GM19099 (cell line): ENCODE results near the gene PRKCA.

Source experiments
- POLR2A ChIP-seq: IDR thresholded peaks from 3 replicates; pipeline ENCODE4 v1.6.1; 2011; ENCODE audit warnings: low read depth; ENCODE audit not compliant: insufficient read length; ENCODE audit errors: extremely low read depth

Gene PRKCA

DNA sequence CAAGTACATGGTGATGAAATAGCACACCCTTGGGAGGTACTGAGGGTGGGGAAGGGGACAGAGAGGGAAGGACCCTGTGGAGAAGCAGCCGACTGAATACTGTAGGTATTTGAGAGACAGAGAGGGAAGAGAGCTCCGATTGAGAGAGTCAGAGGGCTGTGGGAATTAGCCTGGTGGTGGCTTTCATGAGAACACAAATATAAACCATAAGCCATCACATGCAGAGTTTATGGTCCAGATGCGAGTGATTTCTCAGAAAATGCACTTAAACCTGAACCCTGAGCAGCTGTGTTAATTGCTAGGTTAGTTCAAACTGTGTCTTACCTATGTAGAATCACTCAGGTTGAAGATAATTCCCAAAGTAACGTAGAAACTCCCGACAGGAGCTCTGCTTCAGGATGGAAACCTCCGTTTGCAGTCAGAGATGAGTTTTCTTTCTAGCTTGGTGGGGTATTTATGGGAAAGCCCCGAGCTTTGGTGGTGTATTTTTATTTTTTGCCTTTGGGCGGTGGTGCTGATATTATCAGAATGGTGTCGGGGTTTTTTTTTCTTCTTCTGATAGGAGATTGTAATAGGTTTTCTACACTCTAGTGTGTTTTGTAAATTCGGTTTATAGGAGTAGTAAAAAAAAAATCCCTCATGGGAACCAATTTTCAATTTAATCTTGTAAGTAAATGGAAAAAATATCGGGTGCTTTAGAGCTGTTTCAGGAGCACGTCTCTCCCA lies 347.6 kb downstream of the PRKCA start:
- TF ChIP-seq POLR2A = no peak

GRCh38 chr17:66650544-66650877 lies 348.1 kb downstream of the PRKCA start:
- no peak for TF ChIP-seq POLR2A

GRCh38 chr17:66652840-66653507 lies 350.6 kb downstream of the PRKCA start:
- TF ChIP-seq POLR2A = no peak

DNA sequence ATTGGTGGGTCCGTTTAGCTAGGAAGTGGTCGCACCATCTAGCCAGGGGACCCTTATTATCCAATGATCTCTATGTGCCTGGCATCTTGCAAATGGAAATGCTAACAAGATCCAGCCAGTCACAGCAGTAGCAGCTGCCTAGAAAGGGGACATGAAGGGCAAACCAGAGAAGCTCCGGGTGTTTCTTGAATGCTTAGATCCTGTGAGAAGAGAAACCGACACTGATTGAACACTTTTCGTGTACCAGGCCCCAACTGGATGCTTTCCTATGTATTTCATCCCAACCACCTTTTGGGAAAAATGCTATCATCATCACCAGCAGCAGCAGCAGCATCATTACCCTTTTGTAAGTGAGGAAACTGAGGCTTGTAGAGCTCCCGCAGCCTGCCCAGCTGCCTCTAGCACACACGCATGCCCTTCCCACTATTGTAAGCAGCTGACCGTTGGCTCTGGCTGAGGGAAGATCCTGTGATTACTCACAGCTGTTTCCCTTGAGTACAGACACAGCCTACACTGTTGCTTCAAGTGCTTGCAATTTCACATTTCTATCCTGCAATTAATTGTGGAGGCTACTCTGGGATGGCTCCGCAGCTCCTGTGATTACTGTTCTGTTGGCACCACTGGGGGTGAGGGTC lies 351.8 kb downstream of the PRKCA start:
- TF ChIP-seq POLR2A = no peak

GRCh38 chr17:66654764-66655163 lies 352.4 kb downstream of the PRKCA start:
- TF ChIP-seq POLR2A = no peak

DNA sequence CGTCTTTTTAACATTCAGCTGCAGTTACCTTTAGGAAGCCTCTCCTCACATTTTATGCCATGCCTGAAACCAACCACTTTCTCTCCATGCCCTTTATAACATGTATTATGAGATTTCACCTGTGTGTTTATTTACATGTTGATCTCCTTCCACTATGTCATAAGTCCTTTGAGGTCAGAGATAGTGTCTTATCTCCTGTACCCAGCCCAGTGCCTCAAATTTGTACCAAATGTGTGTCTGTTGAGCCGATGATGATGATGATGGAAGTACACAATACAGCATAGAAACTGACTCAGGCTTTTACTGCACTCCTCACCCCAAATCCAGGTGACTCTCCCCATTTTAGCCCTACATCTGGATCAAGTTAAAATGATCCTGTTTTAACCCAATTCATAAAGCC lies 353.0 kb downstream of the PRKCA start:
- no peak for TF ChIP-seq POLR2A

DNA sequence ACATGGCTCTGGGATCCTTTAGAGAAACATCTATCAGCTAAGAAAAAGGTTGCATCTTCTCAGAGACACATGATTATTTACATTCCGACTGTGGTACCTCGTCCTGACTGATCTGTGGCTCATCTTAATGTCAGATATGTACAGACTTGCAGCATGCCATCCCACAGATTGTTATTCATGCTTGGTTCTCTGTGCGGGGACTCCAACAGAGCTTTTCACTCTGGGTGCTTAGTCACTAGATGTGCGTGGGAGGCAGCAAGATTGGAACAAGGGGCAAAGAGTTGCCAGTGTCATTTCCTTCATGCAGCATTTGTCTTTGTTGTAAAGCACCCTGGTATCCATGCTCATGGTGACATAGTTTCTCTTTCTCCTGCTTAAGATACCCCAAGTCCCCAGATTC lies 353.4 kb downstream of the PRKCA start:
- TF ChIP-seq POLR2A = no peak

GRCh38 chr17:66661411-66662256 lies 359.2 kb downstream of the PRKCA start:
- no peak for TF ChIP-seq POLR2A

GRCh38 chr17:66662496-66662895 lies 360.1 kb downstream of the PRKCA start:
- no peak for TF ChIP-seq POLR2A

DNA sequence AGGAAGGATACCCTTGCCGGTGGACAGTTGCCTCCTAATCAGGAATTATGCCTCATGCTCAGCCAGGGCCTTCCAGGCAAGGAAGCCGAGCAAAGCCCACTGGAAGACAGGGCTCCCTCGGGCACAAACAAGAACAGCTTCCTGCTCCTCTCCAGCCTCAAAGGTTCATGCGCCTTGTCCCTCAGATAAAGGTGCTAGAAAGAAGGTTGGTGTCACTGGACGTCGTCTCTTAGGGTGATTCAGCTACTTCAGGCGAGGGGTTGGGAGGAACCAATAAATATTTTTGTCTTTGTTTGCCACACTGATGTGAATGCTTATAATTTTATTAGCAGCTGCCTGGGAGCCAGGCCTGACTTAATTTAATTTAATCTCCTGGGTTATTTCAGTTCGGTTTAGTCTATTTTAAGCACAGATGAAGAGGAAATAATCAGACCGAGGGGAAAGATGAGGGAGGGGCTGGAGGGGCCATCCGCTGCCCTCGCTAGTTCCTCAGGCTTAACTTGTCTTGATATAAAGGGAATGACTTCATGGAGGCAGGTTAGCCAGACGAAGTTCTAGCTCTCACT lies 360.7 kb downstream of the PRKCA start:
- no peak for TF ChIP-seq POLR2A

DNA sequence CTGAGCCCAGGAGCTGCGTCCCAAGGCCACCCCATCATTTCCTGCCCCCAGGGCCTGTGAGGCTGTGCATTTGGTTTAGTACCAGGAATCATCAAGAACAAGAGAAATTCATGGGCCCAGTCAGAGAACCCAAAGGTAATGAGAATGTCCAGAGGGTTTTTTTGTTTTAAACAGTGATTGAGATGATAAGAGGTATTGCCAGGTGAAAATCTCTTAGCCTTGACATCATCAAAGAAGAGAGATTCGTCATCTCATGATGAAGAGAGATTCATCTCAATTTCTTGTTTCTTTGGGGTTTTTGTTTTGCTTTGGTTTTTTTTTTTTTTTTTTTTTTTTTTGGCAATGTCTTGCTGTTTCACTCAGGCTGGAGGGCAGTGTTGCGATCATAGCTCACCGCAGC lies 361.9 kb downstream of the PRKCA start:
- no peak for TF ChIP-seq POLR2A

GRCh38 chr17:66665194-66665593 lies 362.8 kb downstream of the PRKCA start:
- no peak for TF ChIP-seq POLR2A

- no peak for TF ChIP-seq POLR2A
These were observed 364.7 kb downstream of the PRKCA start for GRCh38 chr17:66667090-66667489.

GRCh38 chr17:66667491-66668030 lies 365.1 kb downstream of the PRKCA start:
- no peak for TF ChIP-seq POLR2A

- TF ChIP-seq POLR2A = no peak
These were observed 367.8 kb downstream of the PRKCA start for GRCh38 chr17:66670206-66670605.
